Endothelial cell of umbilical vein (primary cell): ENCODE results near the gene MYO18A. TPM values are rescaled to one million over a fixed set of nuclear protein-coding genes. Genes with fewer than 3 reads are reported as not detected.

Experiments
- BruUV-seq: library from RNA; stranded (reverse); fragments of 400-500 nt; replicated peaks from 2 replicates; lab custom pipeline; 2021; lab: Mats Ljungman, UMichigan
- CTCF ChIA-PET: fragments of 300-600, 350-600 bp; sonication (Branson Sonifier 250); formaldehyde crosslinking; loops from one replicate; lab custom pipeline; 2021; ENCODE audit warnings: antibody characterized with exemption, inconsistent platforms; lab: Charles Lee
- POLR2A ChIA-PET: fragments of 300-600, 350-600 bp; sonication (Branson Sonifier 250); formaldehyde crosslinking; loops from one replicate; lab custom pipeline; 2021; ENCODE audit warnings: antibody characterized with exemption, inconsistent platforms; lab: Charles Lee
- DNase-seq: peaks from one replicate; pipeline ENCODE4 v3.0.0-alpha.2; 2011; ENCODE audit warnings: low read depth, low spot score
- FAIRE-seq: peaks from 2 replicates; lab custom pipeline; 2011; peaks lifted over from hg19 to GRCh38; lab: Jason Lieb, UNC
- H2AFZ ChIP-seq: 2 replicates; pipeline ENCODE4 v1.6.0; 2012; ENCODE audit warnings: low read depth, low read length, control low read depth, inconsistent platforms
- H3K27ac ChIP-seq: 2 replicates; pipeline ENCODE4 v1.5.1; 2011; ENCODE audit warnings: low read depth, mild to moderate bottlenecking, control low read depth, low read length, moderate library complexity; ENCODE audit not compliant: insufficient read depth
- H3K27me3 ChIP-seq, 2 experiments: 2 replicates each; pipeline versions ENCODE4 v1.6.0 to v1.6.1; 2011; ENCODE audit warnings: low read length in 2 of 2, mixed read lengths in 1 of 2; ENCODE audit not compliant: control insufficient read depth in 2 of 2, insufficient read depth in 2 of 2
- H3K36me3 ChIP-seq, 2 experiments: 2 replicates in 1 of 2; 3 replicates in 1 of 2; pipeline ENCODE4 v1.5.1; 2011; ENCODE audit warnings: low read length in 2 of 2, mild to moderate bottlenecking in 1 of 2, moderate library complexity in 1 of 2; ENCODE audit not compliant: control insufficient read depth in 2 of 2, insufficient read depth in 2 of 2; ENCODE audit errors: extremely low read depth in 1 of 2
- H3K4me1 ChIP-seq: 3 replicates; pipeline ENCODE4 v1.5.1; 2011; ENCODE audit warnings: mild to moderate bottlenecking, low read length; ENCODE audit not compliant: control insufficient read depth, insufficient read depth; ENCODE audit errors: extremely low read depth
- H3K4me2 ChIP-seq: 2 replicates; pipeline ENCODE4 v1.6.1; 2011; ENCODE audit warnings: low read length, control low read depth, mixed read lengths; ENCODE audit not compliant: insufficient read depth
- H3K4me3 ChIP-seq, 3 experiments: fragments of 200-600 bp in 1 of 3; sonication (generic), shearing (Covaris generic) in 1 of 3; replicated peaks in 1 of 3; 2 replicates each; pipeline ENCODE4 v1.5.1; 2011 to 2016; ENCODE audit warnings: control low read depth in 3 of 3, low read length in 3 of 3, mild to moderate bottlenecking in 2 of 3, inconsistent platforms in 1 of 3, low read depth in 1 of 3, moderate library complexity in 1 of 3; ENCODE audit not compliant: insufficient read depth in 1 of 3
- H3K79me2 ChIP-seq: 2 replicates; pipeline ENCODE4 v1.6.0; 2012; ENCODE audit warnings: low read length, inconsistent platforms; ENCODE audit not compliant: control insufficient read depth, insufficient read depth
- H3K9ac ChIP-seq: replicated peaks from 2 replicates; pipeline ENCODE3; 2011; ENCODE audit warnings: low read length, control low read depth; ENCODE audit not compliant: insufficient read depth; ENCODE audit errors: extremely low read depth
- H3K9me1 ChIP-seq: replicated peaks from 3 replicates; pipeline ENCODE4 v1.6.0; 2011; ENCODE audit warnings: mild to moderate bottlenecking, low read length; ENCODE audit not compliant: control insufficient read depth, insufficient read depth; ENCODE audit errors: extremely low read depth
- H3K9me3 ChIP-seq: replicated peaks from 2 replicates; pipeline ENCODE4 v1.5.1; 2012; ENCODE audit warnings: low read length, inconsistent platforms; ENCODE audit not compliant: control insufficient read depth, insufficient read depth
- H4K20me1 ChIP-seq: replicated peaks from 2 replicates; pipeline ENCODE3; 2011; ENCODE audit warnings: mild to moderate bottlenecking, low read length; ENCODE audit not compliant: control insufficient read depth, insufficient read depth; ENCODE audit errors: extremely low read depth
- EZH2 ChIP-seq: IDR thresholded peaks from 2 replicates; pipeline ENCODE4 v1.6.1; 2012; ENCODE audit warnings: borderline replicate concordance, low read depth, mild to moderate bottlenecking, moderate library complexity, low read length, inconsistent platforms; ENCODE audit not compliant: severe bottlenecking
- FOS ChIP-seq: IDR thresholded peaks from 2 replicates; pipeline ENCODE4 v1.6.1; 2011; ENCODE audit warnings: mild to moderate bottlenecking, low read length, moderate library complexity, borderline replicate concordance; ENCODE audit not compliant: insufficient read depth
- GATA2 ChIP-seq: IDR thresholded peaks from 2 replicates; pipeline ENCODE4 v1.7.0; 2011; ENCODE audit warnings: low read depth, mild to moderate bottlenecking, moderate library complexity, mixed read lengths, low read length; ENCODE audit not compliant: insufficient read length, insufficient read depth
- JUN ChIP-seq: IDR thresholded peaks from 2 replicates; pipeline ENCODE4 v1.6.1; 2011; ENCODE audit warnings: borderline replicate concordance, low read depth; ENCODE audit not compliant: insufficient read length, insufficient read depth
- MYC ChIP-seq: IDR thresholded peaks from one replicate; pipeline ENCODE4 v1.6.1; 2011; ENCODE audit warnings: mild to moderate bottlenecking, low read depth, low read length
- POLR2A ChIP-seq: IDR thresholded peaks from 2 replicates; pipeline ENCODE4 v1.6.1; 2012; ENCODE audit warnings: low read depth, mild to moderate bottlenecking, control low read depth, low read length
- POLR2AphosphoS5 ChIP-seq: IDR thresholded peaks from 2 replicates; pipeline ENCODE4 v1.6.1; 2012; ENCODE audit warnings: low read depth, mild to moderate bottlenecking, control low read depth, low read length, moderate library complexity; ENCODE audit not compliant: insufficient read depth
- dilution Hi-C: fragments of 300-500 bp; cut with MboI; formaldehyde crosslinking; loops from one replicate; pipeline ENCODE4 v1.15.0; 2019; ENCODE audit warnings: low sequenced_read_pairs; ENCODE audit not compliant: extremely low pct_ligation_motif_present
- intact Hi-C: fragments of 100-400 bp; cut with micrococcal nuclease; formaldehyde crosslinking; loops from one replicate; pipeline ENCODE4 v1.10.0; 2022
- polyA plus RNA-seq, 4 experiments: library from polyadenylated mRNA; depleted of rRNA in 3 of 4; stranded (reverse) in 3 of 4; unstranded in 1 of 4; fragments of >200 nt; gene quantifications; 2 replicates each; pipeline versions ENCODE4 v1.2.1 to v1.2.3, GENCODE V29; 2011 to 2012; ENCODE audit warnings: missing spikeins in 1 of 4
- total RNA-seq: library from RNA; stranded (reverse); gene quantifications from 2 replicates; pipeline ENCODE4 v1.2.3, GENCODE V29; 2021
- TF ChIP-seq, protein P1 (sequence below), 2 donors: IDR thresholded peaks; 1 replicate in 1 of 2; 2 replicates in 1 of 2; pipeline ENCODE4 v1.5.1; 2011; ENCODE audit warnings: low read length in 2 of 2, mild to moderate bottlenecking in 2 of 2, moderate library complexity in 2 of 2, control low read depth in 1 of 2, inconsistent platforms in 1 of 2, low read depth in 1 of 2; ENCODE audit not compliant: insufficient read depth in 1 of 2; ENCODE audit errors: extremely low read depth in 1 of 2
- TF ChIP-seq, protein P2 (sequence below): IDR thresholded peaks from 2 replicates; pipeline ENCODE4 v1.6.1; 2011; ENCODE audit not compliant: insufficient read depth, insufficient read length

The MYO18A gene
- total and polyA plus RNA-seq, 2 donors (not counting 3 experiments of a cell fraction or from before 2014, with no cell fraction given) = 3.9 to 28.3 TPM

DNA sequence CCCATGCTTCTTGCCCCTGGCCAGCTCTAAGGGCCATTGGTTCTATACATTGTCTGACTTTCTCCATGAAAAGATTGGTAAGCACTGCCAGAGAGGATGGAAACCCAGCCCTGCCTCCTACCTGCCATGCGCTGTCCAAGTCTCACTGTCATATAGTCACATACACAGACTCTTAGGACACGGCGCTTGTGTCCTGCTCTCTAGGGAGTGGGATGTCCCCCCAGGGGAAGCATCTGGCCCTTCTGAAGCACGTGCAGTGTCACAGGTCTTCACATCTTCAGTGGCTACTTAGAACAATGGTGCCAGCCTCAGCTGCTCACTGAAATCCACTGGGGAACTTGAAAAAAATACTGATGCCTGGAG is 38.7 kb downstream of the MYO18A start:
- Histone ChIP-seq H3K9me1 (no peaks in the 10 kb centered on the region), H3K79me2 (no peaks in the 10 kb centered on the region), H3K9me3 (no peaks in the 10 kb centered on the region), H3K9ac (no peak overlapping the region), H4K20me1 (no peaks in the 10 kb centered on the region), H3K4me3 (no peak overlapping the region), H3K36me3 (no peaks in the 10 kb centered on the region), H3K4me1 (peaks cover 30% of the 10 kb centered on the region), H3K27ac (no peak overlapping the region), H3K4me2 (peak overlapping the region; percentile 9), H3K27me3 (no peaks in the 10 kb centered on the region), H2AFZ (peak overlapping the region; percentile 22)
- dilution Hi-C loops (no loop called here), intact Hi-C loops (no loop called here)
- ChIA-PET POLR2A (interaction anchor here (0.7 kb wide), 1 partner anchor 114 kb away, joined by 3 read pairs; no protein-coding TSS in a partner anchor), CTCF (interaction anchor here (1.0 to 13.7 kb wide), 5 partner anchors 16 to 176 kb away, joined by 3 to 329 read pairs (median 4); partner anchors contain the start of gene MYO18A)
- TF ChIP-seq POLR2A = no peak
- TF ChIP-seq GATA2 = no peak
- TF ChIP-seq, protein P1, sequence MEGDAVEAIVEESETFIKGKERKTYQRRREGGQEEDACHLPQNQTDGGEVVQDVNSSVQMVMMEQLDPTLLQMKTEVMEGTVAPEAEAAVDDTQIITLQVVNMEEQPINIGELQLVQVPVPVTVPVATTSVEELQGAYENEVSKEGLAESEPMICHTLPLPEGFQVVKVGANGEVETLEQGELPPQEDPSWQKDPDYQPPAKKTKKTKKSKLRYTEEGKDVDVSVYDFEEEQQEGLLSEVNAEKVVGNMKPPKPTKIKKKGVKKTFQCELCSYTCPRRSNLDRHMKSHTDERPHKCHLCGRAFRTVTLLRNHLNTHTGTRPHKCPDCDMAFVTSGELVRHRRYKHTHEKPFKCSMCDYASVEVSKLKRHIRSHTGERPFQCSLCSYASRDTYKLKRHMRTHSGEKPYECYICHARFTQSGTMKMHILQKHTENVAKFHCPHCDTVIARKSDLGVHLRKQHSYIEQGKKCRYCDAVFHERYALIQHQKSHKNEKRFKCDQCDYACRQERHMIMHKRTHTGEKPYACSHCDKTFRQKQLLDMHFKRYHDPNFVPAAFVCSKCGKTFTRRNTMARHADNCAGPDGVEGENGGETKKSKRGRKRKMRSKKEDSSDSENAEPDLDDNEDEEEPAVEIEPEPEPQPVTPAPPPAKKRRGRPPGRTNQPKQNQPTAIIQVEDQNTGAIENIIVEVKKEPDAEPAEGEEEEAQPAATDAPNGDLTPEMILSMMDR (IDR thresholded peaks at IDR 0.05; ENCODE audit: extremely low read depth in 1 of 2, insufficient read depth in 1 of 2, low read depth in 1 of 2, low read length in 2 of 2) = no peak
- no peak for TF ChIP-seq MYC
- TF ChIP-seq FOS = no peak
- no peak for TF ChIP-seq JUN
- TF ChIP-seq POLR2AphosphoS5 = no peak
- TF ChIP-seq, protein P2, sequence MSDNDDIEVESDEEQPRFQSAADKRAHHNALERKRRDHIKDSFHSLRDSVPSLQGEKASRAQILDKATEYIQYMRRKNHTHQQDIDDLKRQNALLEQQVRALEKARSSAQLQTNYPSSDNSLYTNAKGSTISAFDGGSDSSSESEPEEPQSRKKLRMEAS = no peak
- TF ChIP-seq EZH2 = no peak
- BruUV-seq = no TSS peak
- DNase-seq = no peak
- FAIRE-seq = peak; percentile 66
